GM23338 (cell line): ENCODE data around the gene FAM53A. TPM values are rescaled to one million over a fixed set of nuclear protein-coding genes. Genes with fewer than 3 reads are reported as not detected.
A peak's percentile ranks its signal among the peaks of the same experiment; 100 is the strongest.

Experiments used
- ATAC-seq: fragments of 200-7000 bp; cut with Tn5 transposase; 3 replicates; pipeline ENCODE4 v1.9.1; 2020
- DNase-seq: peaks from one replicate; pipeline ENCODE4 v3.0.0-alpha.2; 2015; ENCODE audit warnings: low spot score
- H2AFZ ChIP-seq: fragments of 200-600 bp; sonication (generic); 2 replicates; pipeline ENCODE4 v1.8.0; 2016; ENCODE audit warnings: antibody characterized with exemption, mild to moderate bottlenecking, moderate library complexity
- H3F3A ChIP-seq: fragments of 200-600 bp; sonication (generic); replicated peaks from 2 replicates; pipeline ENCODE4 v1.8.0; 2017; ENCODE audit warnings: antibody characterized with exemption, mixed run types, low read depth
- H3K27ac ChIP-seq: fragments of 200-600 bp; sonication (generic); 2 replicates; pipeline ENCODE4 v1.6.1; 2016; ENCODE audit warnings: low read depth
- H3K27me3 ChIP-seq: fragments of 200-600 bp; sonication (generic); 2 replicates; pipeline ENCODE4 v1.8.0; 2016; ENCODE audit warnings: mild to moderate bottlenecking, mixed run types, moderate library complexity; ENCODE audit not compliant: insufficient read depth
- H3K36me3 ChIP-seq: fragments of 200-600 bp; sonication (generic); 2 replicates; pipeline ENCODE4 v1.8.0; 2016; ENCODE audit warnings: mild to moderate bottlenecking; ENCODE audit not compliant: insufficient read depth
- H3K4me1 ChIP-seq: fragments of 200-600 bp; sonication (generic); 2 replicates; pipeline ENCODE4 v1.8.0; 2016; ENCODE audit warnings: mild to moderate bottlenecking, moderate library complexity; ENCODE audit not compliant: insufficient read depth
- H3K4me2 ChIP-seq: fragments of 200-600 bp; sonication (generic); 2 replicates; pipeline ENCODE4 v1.7.1; 2017; ENCODE audit warnings: mixed run types
- H3K4me3 ChIP-seq: fragments of 200-600 bp; sonication (generic); 2 replicates; pipeline ENCODE4 v1.6.1; 2016; ENCODE audit warnings: mixed run types
- H3K79me2 ChIP-seq: fragments of 200-600 bp; sonication (generic); replicated peaks from 2 replicates; pipeline ENCODE4 v1.8.0; 2017; ENCODE audit warnings: mild to moderate bottlenecking; ENCODE audit not compliant: insufficient read depth
- H3K9me2 ChIP-seq: fragments of 200-600 bp; sonication (generic); 2 replicates; pipeline ENCODE4 v1.8.0; 2017; ENCODE audit not compliant: insufficient read depth
- H4K20me1 ChIP-seq: fragments of 200-600 bp; sonication (generic); replicated peaks from 2 replicates; pipeline ENCODE4 v1.8.0; 2017; ENCODE audit warnings: mild to moderate bottlenecking; ENCODE audit not compliant: insufficient read depth
- H3K27ac Mint-ChIP-seq: 2 replicates; pipeline ENCODE4 v1.8.0; 2020; ENCODE audit warnings: inconsistent platforms, mild to moderate bottlenecking, moderate library complexity, mixed read lengths
- H3K27me3 Mint-ChIP-seq: 3 replicates; pipeline ENCODE4 v1.8.0; 2022; ENCODE audit warnings: low read depth, mild to moderate bottlenecking, moderate library complexity, mixed read lengths, inconsistent platforms; ENCODE audit not compliant: insufficient read depth, poor library complexity
- H3K36me3 Mint-ChIP-seq: 3 replicates; pipeline ENCODE4 v1.8.0; 2021; ENCODE audit warnings: low read depth, mild to moderate bottlenecking, inconsistent platforms, moderate library complexity, mixed read lengths
- H3K4me1 Mint-ChIP-seq: 3 replicates; pipeline ENCODE4 v1.8.0; 2020; ENCODE audit warnings: mild to moderate bottlenecking, inconsistent platforms, mixed read lengths
- H3K4me3 Mint-ChIP-seq: 3 replicates; pipeline ENCODE4 v1.8.0; 2021; ENCODE audit warnings: moderate library complexity, mild to moderate bottlenecking, inconsistent platforms, mixed read lengths
- H3K9me3 Mint-ChIP-seq: 3 replicates; pipeline ENCODE4 v1.8.0; 2020; ENCODE audit warnings: moderate library complexity, mild to moderate bottlenecking, inconsistent platforms, mixed read lengths
- CREB1 ChIP-seq: fragments of 250-450 bp; sonication (Bioruptor Pico); IDR thresholded peaks from 2 replicates; pipeline ENCODE4 v1.5.0; 2020; ENCODE audit warnings: low read depth, mild to moderate bottlenecking, moderate library complexity
- CTCF ChIP-seq, 2 experiments: fragments of 200-600 bp in 1 of 2; sonication (generic) in 1 of 2; conservative IDR thresholded peaks; 2 replicates each; pipeline versions ENCODE4 v1.5.1 to v1.6.1; 2016 to 2017; ENCODE audit warnings: antibody characterized with exemption in 2 of 2, low read depth in 2 of 2, mild to moderate bottlenecking in 2 of 2, moderate library complexity in 1 of 2
- ETS1 ChIP-seq: IDR thresholded peaks from 2 replicates; pipeline ENCODE4 v1.6.1; 2016; ENCODE audit warnings: antibody characterized with exemption
- EZH2 ChIP-seq: fragments of 200-600 bp; sonication (generic); IDR thresholded peaks from one replicate; pipeline ENCODE4 v1.8.0; 2017; ENCODE audit warnings: antibody characterized with exemption, mild to moderate bottlenecking, low read depth; ENCODE audit not compliant: unreplicated experiment
- EZH2phosphoT487 ChIP-seq: fragments of 200-600 bp; sonication (generic); IDR thresholded peaks from one replicate; pipeline ENCODE4 v1.8.1; 2018; ENCODE audit warnings: antibody characterized with exemption; ENCODE audit not compliant: unreplicated experiment
- JUNB ChIP-seq: IDR thresholded peaks from one replicate; pipeline ENCODE4 v1.6.1; 2016; ENCODE audit warnings: antibody characterized with exemption; ENCODE audit not compliant: unreplicated experiment
- POLR2AphosphoS5 ChIP-seq: IDR thresholded peaks from 2 replicates; pipeline ENCODE4 v1.6.1; 2016; ENCODE audit warnings: antibody characterized with exemption, low read depth
- REST ChIP-seq: IDR thresholded peaks from one replicate; pipeline ENCODE4 v1.6.1; 2018; ENCODE audit warnings: antibody characterized with exemption; ENCODE audit not compliant: unreplicated experiment
- ZNF114 ChIP-seq: fragments of 250-450 bp; sonication (Bioruptor Pico); IDR thresholded peaks from 2 replicates; pipeline ENCODE4 v1.5.0; 2020; ENCODE audit warnings: mild to moderate bottlenecking, moderate library complexity
- ZNF331 ChIP-seq: fragments of 250-450 bp; sonication (Bioruptor Pico); IDR thresholded peaks from 2 replicates; pipeline ENCODE4 v1.5.0; 2020; ENCODE audit warnings: low read depth, mild to moderate bottlenecking, moderate library complexity
- polyA plus RNA-seq: library from polyadenylated mRNA; unstranded; fragments of >200 nt; fragmentation: Nextera tagmentation; extraction: Ambion mirVana; gene quantifications from 2 replicates; pipeline ENCODE4 v1.2.1, GENCODE V29; 2016
- total RNA-seq: library from RNA; depleted of rRNA; stranded (reverse); fragments of >200 nt; shearing (Covaris generic); gene quantifications from 2 replicates; pipeline ENCODE4 v1.2.3, GENCODE V29; 2014

The FAM53A gene
- total and polyA plus RNA-seq, 2 experiments from 2014 or later = 1.1 to 3.1 TPM

DNA sequence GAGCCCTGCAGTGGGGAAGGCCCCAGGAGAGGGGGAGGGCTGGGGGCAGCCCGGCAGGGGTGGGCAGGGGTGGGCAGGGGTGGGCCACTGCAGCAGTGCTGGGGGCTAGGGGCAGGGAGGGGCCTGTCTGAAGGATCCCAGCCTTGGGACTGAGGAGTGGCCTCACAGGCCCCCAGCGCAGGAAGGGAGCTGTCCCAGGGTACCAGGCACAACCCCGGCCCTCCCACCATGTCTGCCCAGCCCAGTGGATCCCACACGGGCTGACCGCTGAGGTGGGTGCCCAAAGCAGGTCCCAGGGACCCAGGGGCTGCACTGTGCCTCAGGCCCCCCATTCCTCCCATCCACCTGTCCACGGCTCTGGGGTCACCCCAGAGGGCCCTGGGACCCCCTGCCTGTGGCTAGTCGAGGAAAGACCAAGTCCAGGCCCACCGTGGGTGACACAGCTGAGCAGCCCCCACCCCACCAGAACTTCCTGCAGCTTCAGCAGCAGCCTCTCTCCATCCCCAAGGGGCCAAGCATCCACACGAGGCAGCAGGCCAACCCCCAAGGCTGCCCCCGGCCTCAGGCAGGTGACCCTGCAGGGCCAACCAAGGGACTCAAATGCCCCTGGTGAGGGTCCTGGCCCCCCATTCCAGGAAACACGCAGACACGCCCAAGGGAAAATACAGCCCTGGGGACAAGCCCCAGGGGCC lies 46.4 kb downstream of the FAM53A start:
- H3K79me2 ChIP-seq = no peaks in the 10 kb centered on the region
- H3F3A ChIP-seq = no peaks in the 10 kb centered on the region
- no peaks in the 10 kb centered on the region for H4K20me1 ChIP-seq
- peaks cover 6% of the 10 kb centered on the region for H3K27me3 Mint-ChIP-seq
- no peak overlapping the region for H3K4me2 ChIP-seq
- H3K27me3 ChIP-seq = no peaks in the 10 kb centered on the region
- H3K36me3 ChIP-seq = no peaks in the 10 kb centered on the region
- no peak overlapping the region for H3K27ac ChIP-seq
- H3K9me2 ChIP-seq = no peaks in the 10 kb centered on the region
- H3K4me3 ChIP-seq = no peak overlapping the region
- H3K36me3 Mint-ChIP-seq = no peaks in the 10 kb centered on the region
- DNase-seq (no peak), ATAC-seq (no peak)
- TF ChIP-seq CREB1 (CRISPR knock-in tag) = no peak
- no peak for TF ChIP-seq POLR2AphosphoS5
- no peak for TF ChIP-seq EZH2phosphoT487
- no peak for TF ChIP-seq EZH2
- TF ChIP-seq ZNF114 (CRISPR knock-in tag) = no peak
- TF ChIP-seq ZNF331 (CRISPR knock-in tag) = no peak
- TF ChIP-seq ETS1 = no peak
- no peak overlapping the region for H3K27ac Mint-ChIP-seq
- H3K4me1 Mint-ChIP-seq = no peaks in the 10 kb centered on the region
- no peak overlapping the region for H3K4me3 Mint-ChIP-seq
- no peaks in the 10 kb centered on the region for H3K4me1 ChIP-seq
- no peak overlapping the region for H2AFZ ChIP-seq
- H3K9me3 Mint-ChIP-seq = no peaks in the 10 kb centered on the region

DNA sequence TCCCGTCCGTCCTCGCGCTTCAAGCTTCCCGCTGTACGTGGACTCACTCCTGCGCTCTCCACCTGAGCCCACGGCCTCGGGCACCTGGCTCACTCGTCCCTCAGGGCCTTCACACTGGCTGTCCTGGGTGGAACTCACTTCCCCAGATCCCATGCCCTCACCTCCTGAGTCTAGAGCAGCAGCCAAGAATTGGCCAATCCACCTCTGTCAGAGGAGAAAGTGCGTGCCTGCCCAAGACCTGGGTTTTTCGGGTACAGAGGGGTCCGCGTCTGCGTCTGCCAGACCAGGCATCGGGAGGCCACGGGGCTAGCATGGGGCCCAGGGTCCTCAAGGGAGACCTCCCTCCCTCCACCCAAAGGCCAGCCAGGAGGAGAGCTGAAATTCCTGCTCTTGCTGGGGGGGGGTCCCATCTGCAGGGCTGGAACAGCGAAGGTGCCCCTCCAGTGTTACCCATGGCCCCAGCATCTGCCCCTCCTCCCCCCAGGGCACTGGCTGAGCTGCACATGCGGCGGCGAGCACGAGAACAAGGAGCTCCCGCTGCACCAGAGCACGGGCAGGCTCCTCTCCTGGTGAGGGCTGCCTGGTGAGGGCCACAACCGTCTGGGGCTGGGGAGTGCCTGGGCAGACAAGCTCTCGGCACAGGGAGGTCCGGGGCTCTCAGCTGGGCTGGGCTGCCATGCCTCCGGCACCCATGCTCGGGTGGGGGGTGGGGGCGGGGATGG lies 47.5 kb downstream of the FAM53A start:
- Histone ChIP-seq H3K4me3 (no peak overlapping the region), H3K27me3 (no peaks in the 10 kb centered on the region), H3K4me2 (no peak overlapping the region), H3K9me2 (no peaks in the 10 kb centered on the region), H3K4me1 (no peaks in the 10 kb centered on the region), H3K79me2 (no peaks in the 10 kb centered on the region), H3F3A (no peaks in the 10 kb centered on the region), H3K27ac (no peak overlapping the region), H2AFZ (no peak overlapping the region), H3K36me3 (no peaks in the 10 kb centered on the region), H4K20me1 (no peaks in the 10 kb centered on the region)
- Mint-ChIP-seq H3K27me3 (peaks cover 5% of the 10 kb centered on the region), H3K36me3 (no peaks in the 10 kb centered on the region), H3K4me3 (no peak overlapping the region), H3K4me1 (no peaks in the 10 kb centered on the region), H3K27ac (no peak overlapping the region), H3K9me3 (no peaks in the 10 kb centered on the region)
- no peak for DNase-seq
- ATAC-seq = peak; percentile 30
- TF ChIP-seq EZH2phosphoT487 (no peak), ZNF331 (CRISPR knock-in tag) (no peak), REST (no peak), POLR2AphosphoS5 (no peak), CTCF (conservative IDR thresholded peaks at IDR 0.05; ENCODE audit: low read depth in 2 of 2) (no peak), EZH2 (no peak), CREB1 (CRISPR knock-in tag) (no peak), JUNB (no peak)
